DMS53 treated with DMSO at 0.1 percent for 48 hours (cell line): Measurements from ENCODE around the gene HJV.

Experiments
- DNase-seq: peaks from one replicate; lab custom pipeline; 2025; ENCODE audit not compliant: unreplicated experiment; lab: John Stamatoyannopoulos, UW

HJV gene

GRCh38 chr1:145978854-145979745, 42.4 kb downstream of the HJV start:
- peak; percentile 98 for DNase-seq

DNA sequence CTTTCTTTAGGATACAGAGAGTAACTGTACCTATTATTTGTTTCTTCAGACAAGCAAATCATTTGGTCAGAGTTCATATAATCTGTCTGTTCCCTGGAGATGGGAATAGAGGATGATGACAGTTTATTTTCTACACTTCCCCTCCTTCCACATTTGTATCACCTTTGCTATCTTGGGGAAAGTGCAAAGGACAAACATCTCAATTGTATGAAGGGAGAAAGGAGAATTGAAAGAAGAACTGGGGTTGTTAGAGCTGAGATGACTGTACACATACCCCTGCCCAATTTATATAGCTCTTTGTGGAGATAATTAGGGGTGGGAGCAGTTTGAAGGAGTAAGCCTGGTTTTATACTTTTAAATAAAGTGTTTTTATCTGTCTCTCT, 43.1 kb downstream of the HJV start:
- DNase-seq, result no peak

DNA sequence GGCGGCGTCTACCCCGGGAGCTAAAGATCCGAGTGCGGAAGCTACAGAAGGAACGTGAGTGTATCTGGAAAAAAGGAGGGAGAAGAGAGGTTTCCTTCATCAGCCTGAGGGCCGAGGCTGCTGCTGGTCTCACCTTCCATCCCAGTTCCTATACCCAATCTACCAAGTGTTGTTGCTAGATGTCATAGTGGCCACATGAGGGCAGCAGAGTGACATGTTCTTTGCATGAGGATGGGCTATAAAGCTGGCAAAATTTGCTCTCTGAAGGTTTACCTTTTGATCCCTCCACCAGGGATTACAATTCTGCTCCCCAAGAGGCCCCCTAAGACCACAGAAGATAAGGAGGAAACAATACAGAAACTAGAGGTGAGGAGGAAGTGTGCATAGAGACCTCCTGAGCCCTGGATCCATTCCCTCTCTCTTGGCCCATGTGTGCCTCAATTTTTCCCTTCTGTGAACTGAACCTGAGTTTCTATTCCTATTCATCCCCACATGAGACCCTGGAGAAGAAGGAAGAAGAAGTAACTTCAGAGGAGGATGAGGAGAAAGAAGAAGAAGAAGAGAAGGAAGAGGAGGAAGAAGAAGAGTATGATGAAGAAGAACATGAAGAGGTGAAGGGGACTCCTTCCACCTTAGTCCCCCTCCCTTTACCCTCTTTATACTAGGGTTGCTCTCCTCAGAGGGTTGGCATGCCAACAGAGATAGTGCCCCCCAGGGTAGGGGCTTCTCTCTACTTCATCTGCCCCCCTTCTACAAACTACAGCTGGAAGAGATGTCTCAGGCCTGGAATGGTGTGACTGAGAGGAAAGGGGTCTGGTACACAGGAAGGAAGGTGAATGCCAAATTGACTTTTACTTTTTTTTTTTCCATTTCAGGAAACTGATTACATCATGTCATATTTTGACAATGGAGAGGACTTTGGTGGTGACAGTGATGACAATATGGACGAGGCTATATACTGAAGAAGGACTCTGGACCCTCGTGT, 43.8 kb downstream of the HJV start:
- DNase-seq, result peak; percentile 88

- no peak for DNase-seq
Observed at GRCh38 chr1:145977016-145977415, 44.5 kb downstream of the HJV start.

DNA sequence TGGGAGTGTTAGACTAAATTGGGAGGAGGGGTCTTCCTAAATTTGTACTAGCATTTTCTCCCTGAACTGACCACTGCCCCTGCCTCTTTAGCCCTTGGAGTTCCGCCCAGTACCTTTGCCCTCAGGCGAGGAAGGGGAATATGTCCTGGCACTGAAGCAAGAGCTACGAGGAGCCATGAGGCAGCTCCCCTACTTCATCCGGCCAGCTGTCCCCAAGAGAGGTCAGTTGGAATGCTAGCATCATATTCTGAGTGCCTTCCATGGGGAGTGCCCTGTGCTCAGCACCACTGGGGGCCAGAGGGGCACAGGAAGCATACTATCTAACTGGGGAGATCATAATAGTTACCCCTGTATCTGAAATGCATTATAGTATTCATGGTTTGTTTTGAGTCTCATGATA, 46.3 kb downstream of the HJV start:
- no peak for DNase-seq

GRCh38 chr1:145974721-145975120, 46.8 kb downstream of the HJV start:
- DNase-seq, result no peak

GRCh38 chr1:145972580-145972979, 49.0 kb downstream of the HJV start:
- DNase-seq, result no peak
